Nephron (organoid): ENCODE measurements around the gene TMCC2.

Experiments used
- H3K27ac Mint-ChIP-seq, 3 experiments: 2 replicates each; pipeline ENCODE4 v1.8.0; 2020; ENCODE audit warnings: mixed read lengths in 3 of 3, mild to moderate bottlenecking in 2 of 3, moderate library complexity in 1 of 3
- H3K27me3 Mint-ChIP-seq: 2 replicates; pipeline ENCODE4 v1.8.0; 2021; ENCODE audit warnings: low read depth, mild to moderate bottlenecking, moderate library complexity, mixed read lengths
- H3K36me3 Mint-ChIP-seq: 2 replicates; pipeline ENCODE4 v1.8.0; 2020; ENCODE audit warnings: low read depth, mixed read lengths
- H3K4me1 Mint-ChIP-seq: 2 replicates; pipeline ENCODE4 v1.8.0; 2020; ENCODE audit warnings: mixed read lengths
- H3K4me3 Mint-ChIP-seq, 3 experiments: 2 replicates each; pipeline ENCODE4 v1.8.0; 2020; ENCODE audit warnings: mild to moderate bottlenecking in 3 of 3, mixed read lengths in 3 of 3, moderate library complexity in 2 of 3
- H3K9me3 Mint-ChIP-seq: 2 replicates; pipeline ENCODE4 v1.8.0; 2020; ENCODE audit warnings: mixed read lengths
- TF ChIP-seq, protein P1 (sequence below), 3 experiments: fragments of 200-600 bp; sonication (generic); IDR thresholded peaks; one replicate each; pipeline ENCODE4 v1.5.0; 2021; ENCODE audit warnings: antibody characterized with exemption in 3 of 3; ENCODE audit not compliant: unreplicated experiment in 3 of 3

The TMCC2 gene

GRCh38 chr1:205260948-205261732 is 33.4 kb downstream of the TMCC2 start:
- H3K4me3 Mint-ChIP-seq: no peak overlapping the region
- H3K4me1 Mint-ChIP-seq: peaks cover 62% of the 10 kb centered on the region
- peak overlapping the region; percentile 81 to 90 (median 89) for H3K27ac Mint-ChIP-seq
- H3K36me3 Mint-ChIP-seq: no peaks in the 10 kb centered on the region
- no peaks in the 10 kb centered on the region for H3K27me3 Mint-ChIP-seq
- TF ChIP-seq, protein P1, sequence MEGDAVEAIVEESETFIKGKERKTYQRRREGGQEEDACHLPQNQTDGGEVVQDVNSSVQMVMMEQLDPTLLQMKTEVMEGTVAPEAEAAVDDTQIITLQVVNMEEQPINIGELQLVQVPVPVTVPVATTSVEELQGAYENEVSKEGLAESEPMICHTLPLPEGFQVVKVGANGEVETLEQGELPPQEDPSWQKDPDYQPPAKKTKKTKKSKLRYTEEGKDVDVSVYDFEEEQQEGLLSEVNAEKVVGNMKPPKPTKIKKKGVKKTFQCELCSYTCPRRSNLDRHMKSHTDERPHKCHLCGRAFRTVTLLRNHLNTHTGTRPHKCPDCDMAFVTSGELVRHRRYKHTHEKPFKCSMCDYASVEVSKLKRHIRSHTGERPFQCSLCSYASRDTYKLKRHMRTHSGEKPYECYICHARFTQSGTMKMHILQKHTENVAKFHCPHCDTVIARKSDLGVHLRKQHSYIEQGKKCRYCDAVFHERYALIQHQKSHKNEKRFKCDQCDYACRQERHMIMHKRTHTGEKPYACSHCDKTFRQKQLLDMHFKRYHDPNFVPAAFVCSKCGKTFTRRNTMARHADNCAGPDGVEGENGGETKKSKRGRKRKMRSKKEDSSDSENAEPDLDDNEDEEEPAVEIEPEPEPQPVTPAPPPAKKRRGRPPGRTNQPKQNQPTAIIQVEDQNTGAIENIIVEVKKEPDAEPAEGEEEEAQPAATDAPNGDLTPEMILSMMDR (IDR thresholded peaks at IDR 0.05; ENCODE audit: unreplicated experiment in 3 of 3): no peak
- no peaks in the 10 kb centered on the region for H3K9me3 Mint-ChIP-seq

GRCh38 chr1:205261946-205262691 is 34.4 kb downstream of the TMCC2 start:
- TF ChIP-seq, protein P1 (IDR thresholded peaks at IDR 0.05; ENCODE audit: unreplicated experiment in 3 of 3): no peak
- Mint-ChIP-seq H3K36me3 (no peaks in the 10 kb centered on the region), H3K27me3 (no peaks in the 10 kb centered on the region), H3K4me1 (peaks cover 63% of the 10 kb centered on the region), H3K4me3 (peak overlapping the region in 1 of 3 experiments; percentile 62), H3K9me3 (no peaks in the 10 kb centered on the region), H3K27ac (peak overlapping the region; percentile 81 to 90 (median 89))

GRCh38 chr1:205262731-205263171 is 35.0 kb downstream of the TMCC2 start:
- TF ChIP-seq, protein P1 (IDR thresholded peaks at IDR 0.05; ENCODE audit: unreplicated experiment in 3 of 3): no peak
- H3K36me3 Mint-ChIP-seq: no peaks in the 10 kb centered on the region
- H3K27me3 Mint-ChIP-seq: no peaks in the 10 kb centered on the region
- H3K4me1 Mint-ChIP-seq: peaks cover 63% of the 10 kb centered on the region
- no peaks in the 10 kb centered on the region for H3K9me3 Mint-ChIP-seq
- peak overlapping the region; percentile 81 to 90 (median 89) for H3K27ac Mint-ChIP-seq
- H3K4me3 Mint-ChIP-seq: no peak overlapping the region

- H3K27me3 Mint-ChIP-seq: no peaks in the 10 kb centered on the region
- peak overlapping the region in 2 of 3 experiments; percentile 89 to 90 for H3K27ac Mint-ChIP-seq
- peaks cover 55% of the 10 kb centered on the region for H3K4me1 Mint-ChIP-seq
- no peak overlapping the region for H3K4me3 Mint-ChIP-seq
- no peaks in the 10 kb centered on the region for H3K9me3 Mint-ChIP-seq
- TF ChIP-seq, protein P1 (IDR thresholded peaks at IDR 0.05; ENCODE audit: unreplicated experiment in 3 of 3): no peak
- no peaks in the 10 kb centered on the region for H3K36me3 Mint-ChIP-seq
These were observed 35.9 kb downstream of the TMCC2 start for GRCh38 chr1:205263580-205264190.

- Mint-ChIP-seq H3K27ac (peak overlapping the region in 1 of 3 experiments; percentile 15), H3K9me3 (no peaks in the 10 kb centered on the region), H3K27me3 (no peaks in the 10 kb centered on the region), H3K4me1 (peaks cover 42% of the 10 kb centered on the region), H3K36me3 (peaks cover 6% of the 10 kb centered on the region), H3K4me3 (no peak overlapping the region)
- TF ChIP-seq, protein P1 (IDR thresholded peaks at IDR 0.05; ENCODE audit: unreplicated experiment in 3 of 3): no peak
These were observed 39.0 kb downstream of the TMCC2 start for GRCh38 chr1:205266611-205267305.
